ENCODE results near the gene SSR1. TPM values are rescaled to one million over a fixed set of nuclear protein-coding genes. Genes with fewer than 3 reads are reported as not detected.

SSR1 gene
- total and polyA plus RNA-seq, 2 of the 13 experiments (the other 11 are each of a cell fraction or from before 2014, with no cell fraction given), result 203 to 243 TPM

- peak; percentile 98 for TF ChIP-seq HNF4A (CRISPR knock-in tag; IDR thresholded peaks at IDR 0.05)
- no peak; the same call in 1 of the 2 replicates for TF ChIP-seq NFYC (CRISPR knock-in tag; IDR thresholded peaks at IDR 0.05)
- TF ChIP-seq CEBPZ (IDR thresholded peaks at IDR 0.05; ENCODE audit: low read length), result no peak
- TF ChIP-seq THAP8 (CRISPR knock-in tag; IDR thresholded peaks at IDR 0.05; ENCODE audit: borderline replicate concordance), result peak; percentile 43; the same call in 1 of the 2 replicates
- TF ChIP-seq, protein P1, sequence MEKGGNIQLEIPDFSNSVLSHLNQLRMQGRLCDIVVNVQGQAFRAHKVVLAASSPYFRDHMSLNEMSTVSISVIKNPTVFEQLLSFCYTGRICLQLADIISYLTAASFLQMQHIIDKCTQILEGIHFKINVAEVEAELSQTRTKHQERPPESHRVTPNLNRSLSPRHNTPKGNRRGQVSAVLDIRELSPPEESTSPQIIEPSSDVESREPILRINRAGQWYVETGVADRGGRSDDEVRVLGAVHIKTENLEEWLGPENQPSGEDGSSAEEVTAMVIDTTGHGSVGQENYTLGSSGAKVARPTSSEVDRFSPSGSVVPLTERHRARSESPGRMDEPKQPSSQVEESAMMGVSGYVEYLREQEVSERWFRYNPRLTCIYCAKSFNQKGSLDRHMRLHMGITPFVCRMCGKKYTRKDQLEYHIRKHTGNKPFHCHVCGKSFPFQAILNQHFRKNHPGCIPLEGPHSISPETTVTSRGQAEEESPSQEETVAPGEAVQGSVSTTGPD (CRISPR knock-in tag; IDR thresholded peaks at IDR 0.05), result no peak
- peak; percentile 85 for TF ChIP-seq KDM6A (CRISPR knock-in tag; IDR thresholded peaks at IDR 0.05; ENCODE audit: low read depth)
- TF ChIP-seq, protein P2, sequence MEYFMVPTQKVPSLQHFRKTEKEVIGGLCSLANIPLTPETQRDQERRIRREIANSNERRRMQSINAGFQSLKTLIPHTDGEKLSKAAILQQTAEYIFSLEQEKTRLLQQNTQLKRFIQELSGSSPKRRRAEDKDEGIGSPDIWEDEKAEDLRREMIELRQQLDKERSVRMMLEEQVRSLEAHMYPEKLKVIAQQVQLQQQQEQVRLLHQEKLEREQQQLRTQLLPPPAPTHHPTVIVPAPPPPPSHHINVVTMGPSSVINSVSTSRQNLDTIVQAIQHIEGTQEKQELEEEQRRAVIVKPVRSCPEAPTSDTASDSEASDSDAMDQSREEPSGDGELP (IDR thresholded peaks at IDR 0.05; ENCODE audit: borderline replicate concordance, low read depth), result peak; percentile 85; the same call in 1 of the 2 replicates
- 0 out of 2 replicates have a peak, but pooled peaks have one; percentile 28 for TF ChIP-seq GATAD1 (CRISPR knock-in tag; IDR thresholded peaks at IDR 0.05)
- TF ChIP-seq THRA (CRISPR knock-in tag; IDR thresholded peaks at IDR 0.05; ENCODE audit: borderline replicate concordance), result no peak
- peak; percentile 19; the same call in 1 of the 2 replicates for TF ChIP-seq FOXK2 (IDR thresholded peaks at IDR 0.05)
- peak; percentile 17; the same call in 1 of the 2 replicates for TF ChIP-seq MYC (CRISPR knock-in tag; IDR thresholded peaks at IDR 0.05; ENCODE audit: borderline replicate concordance)
- peak; percentile 24; the same call in 1 of the 3 replicates for TF ChIP-seq MXI1 (IDR thresholded peaks at IDR 0.05; ENCODE audit: borderline replicate concordance, low read depth, low read length)
- TF ChIP-seq HDAC2 (CRISPR knock-in tag; IDR thresholded peaks at IDR 0.05), result peak; percentile 80
- TF ChIP-seq MIER3 (CRISPR knock-in tag; IDR thresholded peaks at IDR 0.05; ENCODE audit: borderline replicate concordance), result peak; percentile 80; the same call in 1 of the 2 replicates
- peak; percentile 44; the same call in 1 of the 2 replicates for TF ChIP-seq SOX5 (CRISPR knock-in tag; IDR thresholded peaks at IDR 0.05; ENCODE audit: borderline replicate concordance)
- TF ChIP-seq ZFP90 (CRISPR knock-in tag; IDR thresholded peaks at IDR 0.05; ENCODE audit: borderline replicate concordance), result peak; percentile 30; the same call in 1 of the 2 replicates
- TF ChIP-seq ZBTB20 (CRISPR knock-in tag; IDR thresholded peaks at IDR 0.05; ENCODE audit: borderline replicate concordance, low read depth), result peak; percentile 9; the same call in 1 of the 2 replicates
- peak; percentile 19; the same call in 1 of the 2 replicates for TF ChIP-seq SP4 (CRISPR knock-in tag; IDR thresholded peaks at IDR 0.05)
- 0 out of 2 replicates have a peak, but pooled peaks have one; percentile 24 for TF ChIP-seq ZNF224 (CRISPR knock-in tag; IDR thresholded peaks at IDR 0.05)
- TF ChIP-seq NBN (conservative IDR thresholded peaks at IDR 0.05), result no peak
Observed at GRCh38 chr6:7270320-7271204, 42.4 kb downstream of the SSR1 start (continued).
